ENCODE measurements around the gene NACC1.

DNA sequence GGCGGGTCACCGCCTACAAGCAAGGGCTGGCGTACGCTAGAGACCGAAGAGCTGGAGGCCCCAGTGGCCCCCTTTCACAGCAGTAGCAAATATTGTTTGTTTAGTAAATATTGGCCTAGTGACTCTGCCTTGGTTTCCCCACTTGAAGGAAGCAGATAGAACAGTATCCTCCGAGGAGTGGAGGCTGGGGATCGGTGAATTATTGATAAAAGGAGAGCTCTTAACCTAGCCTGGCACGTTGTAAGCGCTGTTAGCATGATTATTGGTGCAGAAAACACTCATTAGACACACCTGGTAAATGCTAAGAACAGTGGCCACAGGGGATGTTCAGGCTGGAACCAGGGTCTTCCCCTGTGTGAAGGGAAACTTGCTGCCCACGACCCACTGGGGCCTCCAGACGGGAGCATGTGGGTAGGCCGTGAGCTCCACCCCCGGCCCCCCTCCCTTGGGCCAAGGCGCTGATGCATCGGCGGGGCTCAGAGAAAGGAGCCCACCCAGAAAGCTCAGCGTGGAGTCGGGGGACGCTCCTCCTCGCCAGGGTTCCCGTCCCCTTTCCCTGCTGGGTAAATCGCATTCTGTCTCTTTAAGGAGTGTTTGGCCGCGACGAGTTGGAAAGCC lies 34.4 kb downstream of the NACC1 start:
- peak in 1 of 2 donors; percentile 4 for TF ChIP-seq POLR2A (IDR thresholded peaks at IDR 0.05)
- TF ChIP-seq, protein P1, sequence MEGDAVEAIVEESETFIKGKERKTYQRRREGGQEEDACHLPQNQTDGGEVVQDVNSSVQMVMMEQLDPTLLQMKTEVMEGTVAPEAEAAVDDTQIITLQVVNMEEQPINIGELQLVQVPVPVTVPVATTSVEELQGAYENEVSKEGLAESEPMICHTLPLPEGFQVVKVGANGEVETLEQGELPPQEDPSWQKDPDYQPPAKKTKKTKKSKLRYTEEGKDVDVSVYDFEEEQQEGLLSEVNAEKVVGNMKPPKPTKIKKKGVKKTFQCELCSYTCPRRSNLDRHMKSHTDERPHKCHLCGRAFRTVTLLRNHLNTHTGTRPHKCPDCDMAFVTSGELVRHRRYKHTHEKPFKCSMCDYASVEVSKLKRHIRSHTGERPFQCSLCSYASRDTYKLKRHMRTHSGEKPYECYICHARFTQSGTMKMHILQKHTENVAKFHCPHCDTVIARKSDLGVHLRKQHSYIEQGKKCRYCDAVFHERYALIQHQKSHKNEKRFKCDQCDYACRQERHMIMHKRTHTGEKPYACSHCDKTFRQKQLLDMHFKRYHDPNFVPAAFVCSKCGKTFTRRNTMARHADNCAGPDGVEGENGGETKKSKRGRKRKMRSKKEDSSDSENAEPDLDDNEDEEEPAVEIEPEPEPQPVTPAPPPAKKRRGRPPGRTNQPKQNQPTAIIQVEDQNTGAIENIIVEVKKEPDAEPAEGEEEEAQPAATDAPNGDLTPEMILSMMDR (IDR thresholded peaks at IDR 0.05), result no peak

Data from adrenal gland (tissue), 5 donors.